HepG2 (cell line): Measurements from ENCODE around the gene NOP9. TPM values are rescaled to one million over a fixed set of nuclear protein-coding genes. Genes with fewer than 3 reads are reported as not detected.

Experiments used
- ARNTL ChIP-seq: sonication (generic); formaldehyde crosslinking; IDR thresholded peaks from 2 replicates; pipeline ENCODE4 v1.4.0; 2020; ENCODE audit warnings: mild to moderate bottlenecking, missing genetic modification reagents
- ATRX ChIP-seq: sonication (generic); formaldehyde crosslinking; IDR thresholded peaks from 2 replicates; pipeline ENCODE4 v1.4.0; 2020; ENCODE audit warnings: missing genetic modification reagents, borderline replicate concordance
- CHD4 ChIP-seq: fragments of 200-600 bp; sonication (generic); IDR thresholded peaks from 2 replicates; pipeline ENCODE4 v1.7.0; 2017; ENCODE audit warnings: mild to moderate bottlenecking, low read length, borderline replicate concordance
- ETV6 ChIP-seq: sonication (generic); formaldehyde crosslinking; conservative IDR thresholded peaks from 2 replicates; pipeline ENCODE4 v1.4.0; 2020; ENCODE audit warnings: missing genetic modification reagents
- FOXK1 ChIP-seq: sonication (generic); formaldehyde crosslinking; IDR thresholded peaks from 2 replicates; pipeline ENCODE4 v1.4.0; 2020; ENCODE audit warnings: low read depth, missing genetic modification reagents, borderline replicate concordance
- GFI1 ChIP-seq: sonication (generic); formaldehyde crosslinking; IDR thresholded peaks from 2 replicates; pipeline ENCODE4 v1.5.0; 2020; ENCODE audit warnings: missing genetic modification reagents, mild to moderate bottlenecking, borderline replicate concordance
- HCFC1 ChIP-seq: fragments of 150-350 bp; IDR thresholded peaks from 2 replicates; pipeline ENCODE4 v1.6.1; 2014; ENCODE audit warnings: low read depth, low read length
- MZF1 ChIP-seq: sonication (generic); formaldehyde crosslinking; IDR thresholded peaks from 2 replicates; pipeline ENCODE4 v1.8.1; 2023; ENCODE audit warnings: mild to moderate bottlenecking, missing genetic modification reagents, borderline replicate concordance
- NCOR1 ChIP-seq: fragments of 200-600 bp; sonication (generic); IDR thresholded peaks from 2 replicates; pipeline ENCODE4 v1.7.0; 2017; ENCODE audit warnings: antibody characterized with exemption, low read length, borderline replicate concordance
- NFIC ChIP-seq: IDR thresholded peaks from 2 replicates; pipeline ENCODE4 v1.6.1; 2012; ENCODE audit warnings: mild to moderate bottlenecking, low read length, inconsistent platforms
- NFYC ChIP-seq: IDR thresholded peaks from 2 replicates; pipeline ENCODE4 v1.6.1; 2016; ENCODE audit warnings: missing genetic modification reagents, missing compliant biosample characterization
- NKX3-1 ChIP-seq: sonication (generic); formaldehyde crosslinking; IDR thresholded peaks from 2 replicates; pipeline ENCODE4 v1.5.0; 2020; ENCODE audit warnings: missing genetic modification reagents
- RARG ChIP-seq: sonication (generic); formaldehyde crosslinking; IDR thresholded peaks from 2 replicates; pipeline ENCODE4 v1.4.0; 2020; ENCODE audit warnings: low read depth, mild to moderate bottlenecking, missing genetic modification reagents
- TERF1 ChIP-seq: sonication (generic); formaldehyde crosslinking; IDR thresholded peaks from 2 replicates; pipeline ENCODE4 v1.8.0; 2022; ENCODE audit warnings: mild to moderate bottlenecking, missing genetic modification reagents, moderate library complexity
- TFE3 ChIP-seq: IDR thresholded peaks from 2 replicates; pipeline ENCODE4 v1.6.1; 2016
- THRA ChIP-seq: sonication (generic); formaldehyde crosslinking; IDR thresholded peaks from 2 replicates; pipeline ENCODE4 v1.4.0; 2020; ENCODE audit warnings: missing genetic modification reagents, borderline replicate concordance
- ZMYM2 ChIP-seq: sonication (generic); formaldehyde crosslinking; IDR thresholded peaks from 2 replicates; pipeline ENCODE4 v1.8.0; 2022; ENCODE audit warnings: mild to moderate bottlenecking, missing genetic modification reagents
- ZMYM3 ChIP-seq: sonication (generic); formaldehyde crosslinking; IDR thresholded peaks from 2 replicates; pipeline ENCODE4 v1.5.1; 2020; ENCODE audit warnings: mild to moderate bottlenecking, missing genetic modification reagents
- ZNF235 ChIP-seq: sonication (generic); formaldehyde crosslinking; IDR thresholded peaks from 2 replicates; pipeline ENCODE4 v1.8.1; 2023; ENCODE audit warnings: mild to moderate bottlenecking, missing genetic modification reagents, borderline replicate concordance
- ZNF24 ChIP-seq: fragments of 450-650 bp; IDR thresholded peaks from 2 replicates; pipeline ENCODE4 v1.6.1; 2017; ENCODE audit warnings: antibody characterized with exemption, mild to moderate bottlenecking
- ZNF337 ChIP-seq: sonication (generic); formaldehyde crosslinking; IDR thresholded peaks from 2 replicates; pipeline ENCODE4 v1.5.1; 2020; ENCODE audit warnings: missing genetic modification reagents, low read depth, mild to moderate bottlenecking, borderline replicate concordance
- ZNF616 ChIP-seq: sonication (generic); formaldehyde crosslinking; IDR thresholded peaks from 2 replicates; pipeline ENCODE4 v1.5.0; 2020; ENCODE audit warnings: low read depth, mild to moderate bottlenecking, missing genetic modification reagents
- ZNF740 ChIP-seq: sonication (generic); formaldehyde crosslinking; IDR thresholded peaks from 2 replicates; pipeline ENCODE4 v1.4.0; 2020; ENCODE audit warnings: missing genetic modification reagents
- ZNF883 ChIP-seq: sonication (generic); formaldehyde crosslinking; IDR thresholded peaks from 2 replicates; pipeline ENCODE4 v1.5.1; 2020; ENCODE audit warnings: mild to moderate bottlenecking, missing genetic modification reagents; ENCODE audit errors: not compliant biosample characterization
- ZSCAN29 ChIP-seq: sonication (generic); formaldehyde crosslinking; conservative IDR thresholded peaks from 2 replicates; pipeline ENCODE4 v1.4.0; 2020; ENCODE audit warnings: mild to moderate bottlenecking, missing genetic modification reagents
- polyA plus RNA-seq, 8 experiments: library from polyadenylated mRNA; depleted of rRNA in 3 of 8; stranded (reverse) in 7 of 8; unstranded in 1 of 8; fragments of >200 nt; fragmentation: Illumina TruSeq in 4 of 8; extraction: Trizol in 4 of 8; gene quantifications; 2 replicates each; pipeline versions ENCODE4 v1.2.1 to v1.2.3, GENCODE V29; 2011 to 2016; ENCODE audit warnings: low read depth in 4 of 8, missing spikeins in 1 of 8, mixed read lengths in 1 of 8; ENCODE audit not compliant: insufficient read depth in 1 of 8
- total RNA-seq, 5 experiments: library from RNA; depleted of rRNA; stranded (reverse); fragments of >200 nt; fragmentation: Illumina TruSeq; extraction: Trizol; gene quantifications; 2 replicates each; pipeline ENCODE4 v1.2.3, GENCODE V29; 2016; ENCODE audit warnings: low read depth in 1 of 5

Gene NOP9
- total and polyA plus RNA-seq, 2 of the 13 experiments (the other 11 are each of a cell fraction or from before 2014, with no cell fraction given), result 24.5 to 61.6 TPM

- TF ChIP-seq CHD4 (0 out of 2 replicates have a peak, but pooled peaks have one; percentile 17), MZF1 (CRISPR knock-in tag) (peak; percentile 97), NFIC (no peak), NKX3-1 (CRISPR knock-in tag) (0 out of 2 replicates have a peak, but pooled peaks have one; percentile 88), THRA (CRISPR knock-in tag) (peak; percentile 79), TERF1 (CRISPR knock-in tag) (no peak), FOXK1 (CRISPR knock-in tag) (peak; percentile 100), NCOR1 (peak; percentile 67; the same call in 1 of the 2 replicates), HCFC1 (peak; percentile 90), ZNF235 (CRISPR knock-in tag) (peak; percentile 94; the same call in 1 of the 2 replicates), RARG (0 out of 2 replicates have a peak, but pooled peaks have one; percentile 86), TFE3 (CRISPR knock-in tag) (peak; percentile 71), GFI1 (CRISPR knock-in tag) (peak; percentile 86; the same call in 1 of the 2 replicates), ZNF337 (CRISPR knock-in tag) (peak; percentile 99), ZNF740 (CRISPR knock-in tag) (peak; percentile 55), ZNF883 (CRISPR knock-in tag) (peak; percentile 97), ZSCAN29 (CRISPR knock-in tag) (peak; percentile 93), ATRX (CRISPR knock-in tag) (0 out of 2 replicates have a peak, but pooled peaks have one; percentile 95), ARNTL (CRISPR knock-in tag) (peak; percentile 61), ETV6 (CRISPR knock-in tag) (peak; percentile 75), ZNF24 (no peak), ZMYM3 (CRISPR knock-in tag) (peak; percentile 80; the same call in 1 of the 2 replicates), NFYC (CRISPR knock-in tag) (peak; percentile 61), ZMYM2 (CRISPR knock-in tag) (no peak), ZNF616 (CRISPR knock-in tag) (peak; percentile 89)
Measured at GRCh38 chr14:24299255-24300191, at the start of gene NOP9, which contains the start of gene DHRS1 (continued).
